ENCODE measurements around the gene BACE1-AS.

BACE1-AS gene

GRCh38 chr11:117300283-117300663, 9.1 kb downstream of the BACE1-AS start:
- Histone ChIP-seq H3K18ac (ENCODE audit: low read length) (no peak overlapping the region), H3K56ac (ENCODE audit: low read length) (peak overlapping the region; percentile 72), H3K4me3 (ENCODE audit: low read length) (no peak overlapping the region), H4K8ac (ENCODE audit: low read depth, low read length) (no peak overlapping the region), H2AK5ac (ENCODE audit: low read length) (no peak overlapping the region), H2BK120ac (ENCODE audit: low read depth, low read length) (no peak overlapping the region), H2BK15ac (replicated peaks; ENCODE audit: low read depth) (no peak overlapping the region), H2BK5ac (ENCODE audit: low read length) (no peak overlapping the region), H4K5ac (ENCODE audit: low read length) (no peak overlapping the region), H3K36me3 (ENCODE audit: control insufficient read depth, insufficient read depth, low read length) (no peaks in the 10 kb centered on the region), H3K79me2 (ENCODE audit: control insufficient read depth, insufficient read depth, low read length) (no peaks in the 10 kb centered on the region), H3K4me1 (ENCODE audit: control insufficient read depth, low read depth, low read length) (peaks cover 19% of the 10 kb centered on the region), H3K79me1 (ENCODE audit: low read length) (no peaks in the 10 kb centered on the region), H3K4me2 (ENCODE audit: low read length) (no peak overlapping the region), H3K23ac (ENCODE audit: low read length) (no peak overlapping the region), H3K27me3 (ENCODE audit: insufficient read depth, low read length, poor library complexity) (no peaks in the 10 kb centered on the region), H3K4ac (ENCODE audit: low read depth, low read length) (no peak overlapping the region), H3K27ac (ENCODE audit: low read depth, low read length) (no peak overlapping the region), H3K9ac (ENCODE audit: low read length) (peak overlapping the region; percentile 35)
- WGBS (ENCODE audit: extremely low coverage, insufficient coverage, low lambda C conversion rate): no CpG with 5 or more reads among the region's 17 CpGs
- DNase-seq: peak; percentile 49

- H3K4me3 ChIP-seq (ENCODE audit: low read length): no peak overlapping the region
- no peak overlapping the region for H3K18ac ChIP-seq (ENCODE audit: low read length)
- H2BK5ac ChIP-seq (ENCODE audit: low read length): no peak overlapping the region
- H2AK5ac ChIP-seq (ENCODE audit: low read length): no peak overlapping the region
- no peak overlapping the region for H3K4ac ChIP-seq (ENCODE audit: low read depth, low read length)
- no peak overlapping the region for H3K23ac ChIP-seq (ENCODE audit: low read length)
- no peak overlapping the region for H4K8ac ChIP-seq (ENCODE audit: low read depth, low read length)
- H3K36me3 ChIP-seq (ENCODE audit: control insufficient read depth, insufficient read depth, low read length): no peaks in the 10 kb centered on the region
- no peak overlapping the region for H4K5ac ChIP-seq (ENCODE audit: low read length)
- H3K56ac ChIP-seq (ENCODE audit: low read length): no peak overlapping the region
- H3K27me3 ChIP-seq (ENCODE audit: insufficient read depth, low read length, poor library complexity): no peaks in the 10 kb centered on the region
- H3K79me1 ChIP-seq (ENCODE audit: low read length): no peaks in the 10 kb centered on the region
- no peak overlapping the region for H3K27ac ChIP-seq (ENCODE audit: low read depth, low read length)
- no peak overlapping the region for H2BK15ac ChIP-seq (replicated peaks; ENCODE audit: low read depth)
- peaks cover 19% of the 10 kb centered on the region for H3K4me1 ChIP-seq (ENCODE audit: control insufficient read depth, low read depth, low read length)
- no peak overlapping the region for H2BK120ac ChIP-seq (ENCODE audit: low read depth, low read length)
- no peak overlapping the region for H3K9ac ChIP-seq (ENCODE audit: low read length)
- H3K4me2 ChIP-seq (ENCODE audit: low read length): no peak overlapping the region
- WGBS (ENCODE audit: extremely low coverage, insufficient coverage, low lambda C conversion rate): 100% methylated on average over 2 of the region's 5 CpGs
- H3K79me2 ChIP-seq (ENCODE audit: control insufficient read depth, insufficient read depth, low read length): no peaks in the 10 kb centered on the region
- DNase-seq: no peak
Measured at GRCh38 chr11:117300773-117301172, 9.6 kb downstream of the BACE1-AS start.

GRCh38 chr11:117302228-117302627, 11.1 kb downstream of the BACE1-AS start:
- no peak overlapping the region for H4K5ac ChIP-seq (ENCODE audit: low read length)
- no peak overlapping the region for H2BK5ac ChIP-seq (ENCODE audit: low read length)
- no peaks in the 10 kb centered on the region for H3K27me3 ChIP-seq (ENCODE audit: insufficient read depth, low read length, poor library complexity)
- H3K27ac ChIP-seq (ENCODE audit: low read depth, low read length): no peak overlapping the region
- no peak overlapping the region for H3K18ac ChIP-seq (ENCODE audit: low read length)
- H3K23ac ChIP-seq (ENCODE audit: low read length): no peak overlapping the region
- no peak overlapping the region for H3K4me3 ChIP-seq (ENCODE audit: low read length)
- no peak overlapping the region for H4K8ac ChIP-seq (ENCODE audit: low read depth, low read length)
- DNase-seq: no peak
- H3K4me1 ChIP-seq (ENCODE audit: control insufficient read depth, low read depth, low read length): peaks cover 19% of the 10 kb centered on the region
- H3K56ac ChIP-seq (ENCODE audit: low read length): no peak overlapping the region
- no peak overlapping the region for H3K9ac ChIP-seq (ENCODE audit: low read length)
- no peak overlapping the region for H2BK120ac ChIP-seq (ENCODE audit: low read depth, low read length)
- WGBS (ENCODE audit: extremely low coverage, insufficient coverage, low lambda C conversion rate): no CpG with 5 or more reads among the region's 7 CpGs
- H3K36me3 ChIP-seq (ENCODE audit: control insufficient read depth, insufficient read depth, low read length): no peaks in the 10 kb centered on the region
- H3K79me2 ChIP-seq (ENCODE audit: control insufficient read depth, insufficient read depth, low read length): no peaks in the 10 kb centered on the region
- H3K79me1 ChIP-seq (ENCODE audit: low read length): no peaks in the 10 kb centered on the region
- H2AK5ac ChIP-seq (ENCODE audit: low read length): no peak overlapping the region
- H2BK15ac ChIP-seq (replicated peaks; ENCODE audit: low read depth): no peak overlapping the region
- no peak overlapping the region for H3K4me2 ChIP-seq (ENCODE audit: low read length)
- no peak overlapping the region for H3K4ac ChIP-seq (ENCODE audit: low read depth, low read length)

GRCh38 chr11:117303101-117303500, 12.0 kb downstream of the BACE1-AS start:
- Histone ChIP-seq H3K9ac (ENCODE audit: low read length) (no peak overlapping the region), H3K27ac (ENCODE audit: low read depth, low read length) (no peak overlapping the region)
- WGBS (ENCODE audit: extremely low coverage, insufficient coverage, low lambda C conversion rate): no CpG with 5 or more reads among the region's 4 CpGs

GRCh38 chr11:117303646-117304315, 12.6 kb downstream of the BACE1-AS start:
- H3K18ac ChIP-seq (ENCODE audit: low read length): no peak overlapping the region
- no peak overlapping the region for H2BK120ac ChIP-seq (ENCODE audit: low read depth, low read length)
- H3K27ac ChIP-seq (ENCODE audit: low read depth, low read length): no peak overlapping the region
- no peak overlapping the region for H4K8ac ChIP-seq (ENCODE audit: low read depth, low read length)
- H4K5ac ChIP-seq (ENCODE audit: low read length): no peak overlapping the region
- H3K36me3 ChIP-seq (ENCODE audit: control insufficient read depth, insufficient read depth, low read length): no peaks in the 10 kb centered on the region
- H3K79me1 ChIP-seq (ENCODE audit: low read length): no peaks in the 10 kb centered on the region
- no CpG with 5 or more reads among the region's 5 CpGs for WGBS (ENCODE audit: extremely low coverage, insufficient coverage, low lambda C conversion rate)
- H3K23ac ChIP-seq (ENCODE audit: low read length): no peak overlapping the region
- DNase-seq: no peak
- no peak overlapping the region for H3K9ac ChIP-seq (ENCODE audit: low read length)
- no peak overlapping the region for H3K4me2 ChIP-seq (ENCODE audit: low read length)
- no peak overlapping the region for H3K4ac ChIP-seq (ENCODE audit: low read depth, low read length)
- no peak overlapping the region for H3K4me3 ChIP-seq (ENCODE audit: low read length)
- no peak overlapping the region for H3K56ac ChIP-seq (ENCODE audit: low read length)
- H2BK15ac ChIP-seq (replicated peaks; ENCODE audit: low read depth): no peak overlapping the region
- H3K27me3 ChIP-seq (ENCODE audit: insufficient read depth, low read length, poor library complexity): no peaks in the 10 kb centered on the region
- H2AK5ac ChIP-seq (ENCODE audit: low read length): no peak overlapping the region
- H3K79me2 ChIP-seq (ENCODE audit: control insufficient read depth, insufficient read depth, low read length): no peaks in the 10 kb centered on the region
- H2BK5ac ChIP-seq (ENCODE audit: low read length): no peak overlapping the region
- peaks cover 19% of the 10 kb centered on the region for H3K4me1 ChIP-seq (ENCODE audit: control insufficient read depth, low read depth, low read length)

More at GRCh38 chr11:117303101-117303500, 12.0 kb downstream of the BACE1-AS start:
- Histone ChIP-seq H3K4me2 (ENCODE audit: low read length) (no peak overlapping the region), H4K8ac (ENCODE audit: low read depth, low read length) (no peak overlapping the region), H2BK120ac (ENCODE audit: low read depth, low read length) (no peak overlapping the region), H3K4ac (ENCODE audit: low read depth, low read length) (no peak overlapping the region), H3K18ac (ENCODE audit: low read length) (no peak overlapping the region), H3K27me3 (ENCODE audit: insufficient read depth, low read length, poor library complexity) (no peaks in the 10 kb centered on the region), H3K56ac (ENCODE audit: low read length) (no peak overlapping the region), H2BK5ac (ENCODE audit: low read length) (no peak overlapping the region), H3K4me3 (ENCODE audit: low read length) (no peak overlapping the region), H2AK5ac (ENCODE audit: low read length) (no peak overlapping the region), H3K4me1 (ENCODE audit: control insufficient read depth, low read depth, low read length) (peaks cover 19% of the 10 kb centered on the region), H3K23ac (ENCODE audit: low read length) (no peak overlapping the region), H2BK15ac (replicated peaks; ENCODE audit: low read depth) (no peak overlapping the region), H3K79me1 (ENCODE audit: low read length) (no peaks in the 10 kb centered on the region), H3K36me3 (ENCODE audit: control insufficient read depth, insufficient read depth, low read length) (no peaks in the 10 kb centered on the region), H3K79me2 (ENCODE audit: control insufficient read depth, insufficient read depth, low read length) (no peaks in the 10 kb centered on the region), H4K5ac (ENCODE audit: low read length) (no peak overlapping the region)
- no peak for DNase-seq

- Histone ChIP-seq H3K4me3 (ENCODE audit: low read length) (no peak overlapping the region), H2BK120ac (ENCODE audit: low read depth, low read length) (no peak overlapping the region), H4K5ac (ENCODE audit: low read length) (no peak overlapping the region), H3K4ac (ENCODE audit: low read depth, low read length) (no peak overlapping the region), H3K27me3 (ENCODE audit: insufficient read depth, low read length, poor library complexity) (no peaks in the 10 kb centered on the region), H3K27ac (ENCODE audit: low read depth, low read length) (no peak overlapping the region), H2AK5ac (ENCODE audit: low read length) (no peak overlapping the region), H3K9ac (ENCODE audit: low read length) (no peak overlapping the region), H3K23ac (ENCODE audit: low read length) (no peak overlapping the region), H4K8ac (ENCODE audit: low read depth, low read length) (no peak overlapping the region), H3K4me1 (ENCODE audit: control insufficient read depth, low read depth, low read length) (peaks cover 12% of the 10 kb centered on the region), H3K79me2 (ENCODE audit: control insufficient read depth, insufficient read depth, low read length) (no peaks in the 10 kb centered on the region), H3K79me1 (ENCODE audit: low read length) (no peaks in the 10 kb centered on the region), H3K4me2 (ENCODE audit: low read length) (no peak overlapping the region), H3K56ac (ENCODE audit: low read length) (no peak overlapping the region), H2BK15ac (replicated peaks; ENCODE audit: low read depth) (no peak overlapping the region), H3K18ac (ENCODE audit: low read length) (no peak overlapping the region), H2BK5ac (ENCODE audit: low read length) (no peak overlapping the region), H3K36me3 (ENCODE audit: control insufficient read depth, insufficient read depth, low read length) (no peaks in the 10 kb centered on the region)
- no peak for DNase-seq
- no CpG with 5 or more reads among the region's 3 CpGs for WGBS (ENCODE audit: extremely low coverage, insufficient coverage, low lambda C conversion rate)
Measured at GRCh38 chr11:117305145-117305544, 14.0 kb downstream of the BACE1-AS start.
